Spinal cord (tissue), 10 donors: ENCODE results near the gene APOC1. TPM values are rescaled to one million over a fixed set of nuclear protein-coding genes. Genes with fewer than 3 reads are reported as not detected.
"Not testable (repeated sequence)": the region's sequence is repeated elsewhere in the genome, so short reads cannot be mapped to it uniquely, and the experiment has no call there.

Source experiments
- DNase-seq, 6 donors: peaks; one replicate each; pipeline versions ENCODE4 v3.0.0 to v3.0.0-alpha.2; 2013 to 2015; ENCODE audit warnings: low spot score in 6 of 6, low read depth in 4 of 6
- H3K27ac ChIP-seq: one replicate; pipeline ENCODE4 v1.5.1; 2013; ENCODE audit warnings: low read depth, low read length, control low read depth
- H3K27me3 ChIP-seq: one replicate; pipeline ENCODE4 v1.6.1; 2013; ENCODE audit warnings: low read length; ENCODE audit not compliant: control insufficient read depth, insufficient read depth
- H3K36me3 ChIP-seq: one replicate; pipeline ENCODE4 v1.6.1; 2013; ENCODE audit warnings: low read length; ENCODE audit not compliant: control insufficient read depth, insufficient read depth
- H3K4me1 ChIP-seq: one replicate; pipeline ENCODE4 v1.6.1; 2013; ENCODE audit warnings: low read length; ENCODE audit not compliant: control insufficient read depth, insufficient read depth
- H3K4me3 ChIP-seq: one replicate; pipeline ENCODE4 v1.5.1; 2013; ENCODE audit warnings: low read depth, low read length, control low read depth
- H3K9me3 ChIP-seq: one replicate; pipeline ENCODE4 v1.6.1; 2013; ENCODE audit warnings: low read length; ENCODE audit not compliant: control insufficient read depth, insufficient read depth
- WGBS: methylation state at CpG from one replicate; pipeline ENCODE4 v1.1.5; 2013; ENCODE audit warnings: missing lambda C conversion rate; ENCODE audit not compliant: insufficient coverage; 5-methylcytosine and 5-hydroxymethylcytosine counted together
- polyA plus RNA-seq, 2 donors: library from polyadenylated mRNA; unstranded; fragments of 120-200 nt; gene quantifications; one replicate each; pipeline ENCODE4 v1.2.1, GENCODE V29; 2013; ENCODE audit not compliant: insufficient read length in 2 of 2
- total RNA-seq, 2 donors: library from RNA; depleted of rRNA in 1 of 2; stranded (reverse); fragments of 120-200 nt in 1 of 2; fragments of >200 nt in 1 of 2; gene quantifications; one replicate each; pipeline versions ENCODE4 v1.2.3 to v1.2.4, GENCODE V29; 2013 to 2014
- donor health status: healthy.

Gene APOC1
- total and polyA plus RNA-seq, 4 donors = 28.3 to 103 (median 97.6) TPM

DNA sequence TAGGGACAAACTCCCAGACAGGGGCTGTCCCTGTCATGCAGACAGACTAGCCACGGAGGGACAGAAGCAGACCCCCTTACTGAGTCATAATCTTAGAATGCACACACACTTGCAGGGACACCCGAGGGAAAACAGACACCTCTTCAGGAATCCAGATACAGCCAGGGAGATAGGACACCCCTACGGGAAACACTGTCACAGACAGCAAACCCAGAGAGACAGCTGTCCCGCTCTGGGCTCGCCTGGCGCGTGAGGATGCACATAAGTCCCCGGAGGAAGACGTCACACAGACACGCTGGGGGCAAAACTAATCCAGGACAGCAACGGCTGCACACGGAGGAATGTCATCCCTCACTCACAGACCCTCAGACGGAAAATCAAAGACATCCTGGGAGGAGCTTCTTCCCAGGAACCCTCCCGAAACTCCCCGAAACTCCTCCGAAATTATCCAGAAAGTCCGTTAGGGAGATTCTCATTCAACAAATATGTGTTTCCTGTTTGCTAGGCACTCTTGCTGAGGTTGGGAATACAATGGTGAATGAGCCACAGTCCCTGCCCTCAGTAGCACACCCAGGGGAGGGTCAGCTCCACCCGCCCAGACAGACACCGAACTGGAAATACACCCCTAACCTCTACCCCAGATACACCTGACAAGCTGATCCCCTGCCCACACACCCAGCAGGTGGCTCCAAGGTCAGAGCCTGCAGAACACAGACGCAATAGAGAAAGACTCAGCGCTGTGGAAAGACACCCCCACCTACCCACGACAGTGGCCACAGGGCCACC is 38.5 kb upstream of the APOC1 start:
- Histone ChIP-seq H3K4me3 (no peak overlapping the region), H3K27ac (no peak overlapping the region), H3K9me3 (no peaks in the 10 kb centered on the region), H3K27me3 (no peaks in the 10 kb centered on the region), H3K36me3 (peaks cover 86% of the 10 kb centered on the region), H3K4me1 (no peaks in the 10 kb centered on the region)
- 87% methylated on average over 17 of the region's 22 CpGs for WGBS
- no peak for DNase-seq

DNA sequence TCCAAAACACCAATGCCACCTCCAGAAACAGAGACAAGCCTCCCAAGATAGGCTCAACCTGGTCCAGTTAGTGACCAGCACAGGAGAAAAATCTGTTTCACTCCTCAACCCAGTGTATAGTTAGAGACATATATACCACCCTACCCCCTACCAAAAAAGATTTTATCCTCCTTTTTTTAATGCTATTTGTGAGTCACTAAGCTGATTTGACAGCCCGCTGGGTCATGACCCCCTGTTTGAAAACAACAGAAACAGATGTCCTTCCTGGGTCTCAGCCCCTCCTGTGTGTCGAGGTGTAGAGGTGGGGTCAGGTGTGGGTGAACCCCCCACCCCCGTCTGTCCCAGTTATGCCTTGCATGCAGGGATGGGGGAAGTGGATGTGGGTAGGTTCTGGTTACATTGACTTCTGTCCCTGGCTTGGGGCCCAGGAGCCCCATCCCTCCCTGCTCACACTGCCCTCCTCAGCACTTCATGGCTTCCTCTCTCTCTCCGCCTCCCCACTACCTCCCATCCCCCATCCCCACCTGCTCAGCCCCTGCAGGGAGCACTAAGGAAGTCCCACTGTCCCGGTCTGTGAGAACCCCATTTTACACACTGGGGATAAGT is 37.4 kb upstream of the APOC1 start:
- Histone ChIP-seq H3K4me3 (no peak overlapping the region), H3K27ac (no peak overlapping the region), H3K36me3 (peaks cover 81% of the 10 kb centered on the region), H3K27me3 (no peaks in the 10 kb centered on the region), H3K4me1 (no peaks in the 10 kb centered on the region), H3K9me3 (no peaks in the 10 kb centered on the region)
- 57% methylated on average over 2 of the region's 5 CpGs for WGBS
- DNase-seq = no peak

DNA sequence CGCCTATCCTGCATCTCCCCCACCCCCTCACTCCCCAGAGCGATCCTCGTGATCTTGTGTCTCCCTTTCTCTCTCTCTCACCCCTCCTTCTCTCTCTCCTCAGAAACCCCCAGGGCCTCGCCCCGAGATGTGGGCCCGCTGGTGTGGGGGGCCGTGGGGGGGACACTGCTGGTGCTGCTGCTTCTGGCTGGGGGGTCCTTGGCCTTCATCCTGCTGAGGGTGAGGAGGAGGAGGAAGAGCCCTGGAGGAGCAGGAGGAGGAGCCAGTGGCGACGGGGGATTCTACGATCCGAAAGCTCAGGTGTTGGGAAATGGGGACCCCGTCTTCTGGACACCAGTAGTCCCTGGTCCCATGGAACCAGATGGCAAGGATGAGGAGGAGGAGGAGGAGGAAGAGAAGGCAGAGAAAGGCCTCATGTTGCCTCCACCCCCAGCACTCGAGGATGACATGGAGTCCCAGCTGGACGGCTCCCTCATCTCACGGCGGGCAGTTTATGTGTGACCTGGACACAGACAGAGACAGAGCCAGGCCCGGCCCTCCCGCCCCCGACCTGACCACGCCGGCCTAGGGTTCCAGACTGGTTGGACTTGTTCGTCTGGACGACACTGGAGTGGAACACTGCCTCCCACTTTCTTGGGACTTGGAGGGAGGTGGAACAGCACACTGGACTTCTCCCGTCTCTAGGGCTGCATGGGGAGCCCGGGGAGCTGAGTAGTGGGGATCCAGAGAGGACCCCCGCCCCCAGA is 36.1 kb upstream of the APOC1 start:
- H3K36me3 ChIP-seq = peaks cover 77% of the 10 kb centered on the region

DNA sequence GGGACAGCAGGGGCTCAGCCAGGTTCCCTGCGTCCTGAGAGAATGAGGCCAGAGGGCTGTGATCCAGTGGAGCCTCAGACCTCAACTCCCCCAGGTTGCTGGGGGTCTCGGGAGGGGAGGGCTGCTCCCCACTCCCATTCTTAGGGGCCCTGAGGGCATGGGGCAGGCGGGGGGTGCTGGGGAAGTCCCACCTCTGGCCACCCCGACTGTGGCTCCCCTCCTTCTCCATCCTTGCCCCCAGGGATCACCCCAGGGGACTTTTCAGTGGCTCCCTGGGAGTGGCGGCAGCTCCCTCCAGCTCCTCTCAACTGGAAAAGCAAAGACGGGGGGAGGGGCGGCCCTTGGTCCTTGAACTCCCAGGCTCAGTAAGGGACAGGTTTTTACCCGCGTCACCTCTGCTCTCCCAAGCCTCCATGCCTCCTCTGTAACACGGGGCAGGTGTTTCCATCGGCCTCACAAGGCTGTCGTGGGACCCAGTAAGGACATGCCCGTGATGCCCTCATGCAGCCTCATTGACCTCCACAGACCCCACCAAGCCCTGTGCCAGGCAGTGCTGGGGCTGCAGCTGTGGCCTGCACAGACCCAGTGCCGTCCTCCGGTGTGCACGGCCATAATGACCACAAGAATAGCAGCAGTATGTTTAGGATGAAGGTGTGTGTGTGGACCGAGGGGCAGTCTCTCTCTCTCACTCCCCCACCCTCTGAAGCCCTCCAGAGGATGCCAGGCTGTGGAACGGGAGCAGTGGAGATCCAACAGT is 34.9 kb upstream of the APOC1 start:
- H3K4me3 ChIP-seq = no peak overlapping the region
- WGBS = 74% methylated on average over 11 of the region's 18 CpGs
- no peaks in the 10 kb centered on the region for H3K9me3 ChIP-seq
- no peak for DNase-seq
- no peaks in the 10 kb centered on the region for H3K27me3 ChIP-seq
- no peak overlapping the region for H3K27ac ChIP-seq
- H3K36me3 ChIP-seq = peaks cover 72% of the 10 kb centered on the region
- H3K4me1 ChIP-seq = no peaks in the 10 kb centered on the region

More for the DNA sequence above, 36.1 kb upstream of the APOC1 start:
- WGBS = 85% methylated on average over 20 of the region's 26 CpGs
- Histone ChIP-seq H3K4me1 (no peaks in the 10 kb centered on the region), H3K27ac (no peak overlapping the region), H3K27me3 (no peaks in the 10 kb centered on the region), H3K4me3 (no peak overlapping the region), H3K9me3 (no peaks in the 10 kb centered on the region)
- no peak for DNase-seq

DNA sequence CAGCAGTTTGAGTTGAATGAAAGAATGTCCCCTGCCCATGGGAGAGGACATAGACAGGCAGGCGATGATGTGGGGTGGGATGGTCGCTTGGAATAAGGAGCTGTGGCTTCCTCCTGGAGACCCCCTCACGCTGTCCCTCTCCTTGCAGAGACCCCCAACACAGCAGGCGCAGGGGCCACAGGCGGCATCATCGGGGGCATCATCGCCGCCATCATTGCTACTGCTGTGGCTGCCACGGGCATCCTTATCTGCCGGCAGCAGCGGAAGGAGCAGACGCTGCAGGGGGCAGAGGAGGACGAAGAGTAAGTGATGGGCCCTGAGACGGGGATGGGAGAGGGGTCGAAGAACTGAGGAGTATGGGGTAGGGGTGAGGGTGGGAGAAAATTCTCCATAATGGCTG is 32.3 kb upstream of the APOC1 start:
- Histone ChIP-seq H3K4me3 (no peak overlapping the region), H3K4me1 (no peaks in the 10 kb centered on the region), H3K27me3 (no peaks in the 10 kb centered on the region), H3K36me3 (peaks cover 69% of the 10 kb centered on the region), H3K9me3 (no peaks in the 10 kb centered on the region), H3K27ac (no peak overlapping the region)
- whole genome bisulfite sequencing = 87% methylated on average over 15 of the region's 15 CpGs
- no peak for DNase-seq

DNA sequence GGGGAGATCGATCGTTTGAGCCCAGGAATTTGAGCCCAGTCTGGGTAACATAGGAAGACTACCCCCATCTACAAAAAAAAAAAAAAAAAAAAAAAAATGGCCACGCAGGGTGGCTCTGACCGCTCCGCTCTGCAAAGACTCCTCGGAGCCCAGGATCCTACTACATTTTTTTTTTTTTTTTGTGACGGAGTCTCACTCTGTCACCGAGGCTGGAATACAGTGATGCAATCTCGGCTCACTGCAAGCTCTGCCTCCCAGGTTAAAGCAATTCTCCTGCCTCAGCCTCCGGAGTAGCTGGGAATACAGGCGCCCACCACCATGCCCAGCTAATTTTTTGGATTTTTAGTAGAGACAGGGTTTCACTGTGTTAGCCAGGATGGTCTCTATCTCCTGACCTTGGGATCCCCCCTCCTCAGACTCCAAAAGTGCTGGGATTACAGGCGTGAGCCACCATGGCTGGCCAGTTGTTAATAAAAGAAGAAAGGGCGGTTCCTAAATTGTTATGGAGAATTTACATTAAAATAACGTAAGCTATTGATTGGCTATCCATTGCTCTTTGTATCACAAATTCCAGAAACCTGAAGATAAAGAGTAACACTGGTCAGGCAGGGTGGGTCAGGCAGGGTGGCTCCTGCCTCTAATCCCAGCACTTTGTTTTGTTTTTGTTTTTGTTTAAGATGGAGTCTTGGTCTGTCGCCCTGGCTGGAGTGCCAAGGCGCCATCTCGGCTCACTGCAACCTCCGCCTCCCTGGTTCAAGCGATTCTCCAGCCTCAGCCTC is 31.6 kb upstream of the APOC1 start:
- DNase-seq, H3K27me3 ChIP-seq, H3K9me3 ChIP-seq, H3K4me3 ChIP-seq, H3K27ac ChIP-seq, H3K4me1 ChIP-seq: not testable (repeated sequence)
- H3K36me3 ChIP-seq = peaks cover 69% of the 10 kb centered on the region
- WGBS = 93% methylated on average over 10 of the region's 19 CpGs

DNA sequence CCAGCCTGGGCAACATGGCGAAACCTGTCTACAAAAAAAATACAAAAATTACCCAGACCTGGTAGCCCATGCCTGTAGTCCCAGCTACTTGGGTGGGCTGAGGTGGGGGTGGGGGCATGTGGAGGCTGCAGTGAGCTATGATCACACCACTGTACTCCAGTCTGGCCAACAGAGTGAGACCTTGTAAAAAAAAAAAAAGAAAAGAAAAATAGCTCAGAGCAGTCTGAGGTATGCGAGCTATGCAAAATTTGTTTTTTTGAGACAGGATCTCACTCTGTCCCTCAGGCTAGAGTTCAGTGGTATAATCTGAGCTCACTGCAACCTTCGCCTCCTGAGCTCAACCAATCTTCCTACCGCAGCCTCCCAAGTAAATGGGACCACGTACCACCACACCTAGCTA is 30.5 kb upstream of the APOC1 start:
- WGBS = 78% methylated on average over 3 of the region's 5 CpGs
- H3K27ac ChIP-seq = no peak overlapping the region
- no peak overlapping the region for H3K4me3 ChIP-seq
- no peak for DNase-seq
- peaks cover 68% of the 10 kb centered on the region for H3K36me3 ChIP-seq
- H3K27me3 ChIP-seq = no peaks in the 10 kb centered on the region
- H3K4me1 ChIP-seq = no peaks in the 10 kb centered on the region
- no peaks in the 10 kb centered on the region for H3K9me3 ChIP-seq

DNA sequence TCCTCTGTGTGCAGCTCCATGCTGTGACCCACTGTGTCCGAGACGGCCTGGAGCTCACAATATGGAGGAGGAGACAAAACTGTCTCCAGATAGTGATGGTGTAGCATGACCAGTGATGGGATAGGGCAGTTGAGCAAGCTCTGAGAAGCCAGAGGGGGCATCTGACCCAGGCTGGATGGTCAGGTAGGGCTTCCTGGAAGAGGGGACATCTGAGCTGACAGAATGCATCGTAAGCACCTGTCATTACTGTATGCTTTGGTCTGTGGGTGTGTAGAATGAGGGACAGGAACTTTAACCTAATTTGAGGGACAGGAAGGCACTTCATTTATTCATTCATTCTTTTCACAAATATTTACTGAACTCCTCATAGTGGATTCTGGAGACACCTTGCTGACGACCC is 29.8 kb upstream of the APOC1 start:
- Histone ChIP-seq H3K27ac (no peak overlapping the region), H3K27me3 (no peaks in the 10 kb centered on the region), H3K4me1 (peaks cover under 1% of the 10 kb centered on the region), H3K9me3 (no peaks in the 10 kb centered on the region), H3K36me3 (peaks cover 62% of the 10 kb centered on the region), H3K4me3 (no peak overlapping the region)
- DNase-seq = no peak
- WGBS = no CpG with 5 or more reads among the region's 4 CpGs

DNA sequence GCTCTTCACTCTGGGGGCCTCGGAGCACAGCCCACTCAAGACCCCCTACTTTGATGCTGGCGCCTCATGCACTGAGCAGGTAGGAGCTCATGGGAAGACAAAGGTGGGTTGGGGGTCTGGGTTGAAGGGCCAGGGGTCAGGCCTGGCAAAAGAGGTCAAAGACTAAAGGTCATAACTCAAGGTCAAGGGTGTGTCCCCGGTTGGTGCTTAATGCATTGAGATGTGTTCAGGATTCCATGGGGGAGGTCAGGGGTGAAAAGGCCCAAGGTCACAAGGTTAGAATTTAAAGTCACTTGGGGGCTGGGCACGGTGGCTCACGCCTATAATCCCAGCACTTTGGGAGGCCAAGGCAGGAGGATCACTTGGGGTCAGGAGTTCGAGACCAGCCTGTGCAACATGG is 28.3 kb upstream of the APOC1 start:
- H3K4me3 ChIP-seq = no peak overlapping the region
- peaks cover 7% of the 10 kb centered on the region for H3K4me1 ChIP-seq
- peaks cover 54% of the 10 kb centered on the region for H3K36me3 ChIP-seq
- DNase-seq = no peak
- no peaks in the 10 kb centered on the region for H3K27me3 ChIP-seq
- WGBS = 97% methylated on average over 4 of the region's 6 CpGs
- no peaks in the 10 kb centered on the region for H3K9me3 ChIP-seq
- no peak overlapping the region for H3K27ac ChIP-seq
